GM12878 (cell line): ENCODE results near the gene THSD4. TPM values are rescaled to one million over a fixed set of nuclear protein-coding genes. Genes with fewer than 3 reads are reported as not detected.

Experiments used
- ATAC-seq: fragments of 200-7000 bp; cut with Tn5 transposase; 3 replicates; pipeline ENCODE4 v1.9.1; 2020; ENCODE audit warnings: mild to moderate bottlenecking, moderate library complexity
- BruUV-seq: library from RNA; stranded (reverse); fragments of 400-500 nt; replicated peaks from 2 replicates; lab custom pipeline; 2021; lab: Mats Ljungman, UMichigan
- CTCF ChIA-PET: fragments of 300-600 bp; sonication (Branson Sonifier 250); formaldehyde crosslinking; extraction: SDS; loops from one replicate; lab custom pipeline; 2021; ENCODE audit warnings: inconsistent platforms; lab: Yijun Ruan, JAX
- POLR2A ChIA-PET: fragments of 350-600 bp; formaldehyde crosslinking; extraction: SDS; loops from one replicate; lab custom pipeline; 2021; ENCODE audit warnings: inconsistent platforms; lab: Charles Lee
- RAD21 ChIA-PET: fragments of 300-600 bp; sonication (Branson Sonifier 250); formaldehyde crosslinking; loops from one replicate; lab custom pipeline; 2023; ENCODE audit warnings: antibody characterized with exemption; ENCODE audit not compliant: unreplicated experiment; lab: Charles Lee
- SMC1A ChIA-PET: fragments of 300-600 bp; sonication (Branson Sonifier 250); formaldehyde crosslinking; loops from one replicate; lab custom pipeline; 2023; ENCODE audit not compliant: unreplicated experiment, uncharacterized antibody; lab: Charles Lee
- DNase-seq: peaks from one replicate; pipeline ENCODE4 v3.0.0-alpha.2; 2011; ENCODE audit warnings: low read depth, low spot score
- FAIRE-seq: peaks from 3 replicates; lab custom pipeline; 2011; peaks lifted over from hg19 to GRCh38; lab: Jason Lieb, UNC
- H2AFZ ChIP-seq: 2 replicates; pipeline ENCODE4 v1.6.0; 2011; ENCODE audit warnings: low read depth, low read length, control low read depth; ENCODE audit not compliant: control insufficient read depth
- H3K27ac ChIP-seq: 2 replicates; pipeline ENCODE4 v1.5.1; 2011; ENCODE audit warnings: control low read depth; ENCODE audit not compliant: control insufficient read depth, insufficient read depth
- H3K27me3 ChIP-seq, 2 experiments: replicated peaks in 1 of 2; 2 replicates each; pipeline versions ENCODE4 v1.6.0 to v1.6.1; 2011; ENCODE audit warnings: low read length in 1 of 2; ENCODE audit not compliant: control insufficient read depth in 2 of 2, insufficient read depth in 2 of 2
- H3K36me3 ChIP-seq, 2 experiments: 2 replicates each; pipeline ENCODE4 v1.5.1; 2011; ENCODE audit warnings: low read length in 1 of 2; ENCODE audit not compliant: control insufficient read depth in 2 of 2, insufficient read depth in 2 of 2
- H3K4me1 ChIP-seq: 2 replicates; pipeline ENCODE4 v1.6.1; 2011; ENCODE audit warnings: mild to moderate bottlenecking, low read length, moderate library complexity, mixed read lengths; ENCODE audit not compliant: control insufficient read depth, insufficient read depth
- H3K4me2 ChIP-seq: 2 replicates; pipeline ENCODE4 v1.6.0; 2011; ENCODE audit warnings: control low read depth; ENCODE audit not compliant: control insufficient read depth, insufficient read depth
- H3K4me3 ChIP-seq: fragments of 200-600 bp; sonication (generic); 2 replicates; pipeline ENCODE4 v1.5.1; 2016
- H3K79me2 ChIP-seq: 2 replicates; pipeline ENCODE4 v1.6.0; 2011; ENCODE audit warnings: low read length; ENCODE audit not compliant: control insufficient read depth, insufficient read depth
- H3K9ac ChIP-seq: 2 replicates; pipeline ENCODE4 v1.8.0; 2011; ENCODE audit warnings: low read length, control low read depth, mixed read lengths; ENCODE audit not compliant: control insufficient read depth, insufficient read depth
- H3K9me3 ChIP-seq: replicated peaks from 3 replicates; pipeline ENCODE4 v1.5.1; 2011; ENCODE audit warnings: mild to moderate bottlenecking, low read length; ENCODE audit not compliant: control insufficient read depth, insufficient read depth
- H4K20me1 ChIP-seq: 2 replicates; pipeline ENCODE4 v1.6.0; 2011; ENCODE audit not compliant: control insufficient read depth, insufficient read depth
- BCL11A ChIP-seq: IDR thresholded peaks from 2 replicates; pipeline ENCODE4 v1.6.1; 2011; ENCODE audit warnings: low read depth, low read length
- ESRRA ChIP-seq: IDR thresholded peaks from 2 replicates; pipeline ENCODE4 v1.6.1; 2012; ENCODE audit warnings: mild to moderate bottlenecking, low read length, improper control_type of control experiment
- HCFC1 ChIP-seq: fragments of 150-350 bp; IDR thresholded peaks from 2 replicates; pipeline ENCODE4 v1.6.1; 2014; ENCODE audit warnings: low read length
- LARP7 ChIP-seq: fragments of 450-650 bp; IDR thresholded peaks from 2 replicates; pipeline ENCODE4 v1.6.1; 2017; ENCODE audit warnings: mild to moderate bottlenecking
- NFXL1 ChIP-seq: fragments of 450-650 bp; IDR thresholded peaks from 2 replicates; pipeline ENCODE4 v1.6.1; 2017; ENCODE audit warnings: antibody characterized with exemption, mild to moderate bottlenecking, borderline replicate concordance
- PAX5 ChIP-seq: IDR thresholded peaks from 2 replicates; pipeline ENCODE4 v1.6.1; 2011; ENCODE audit warnings: low read depth, low read length, borderline replicate concordance
- PBX3 ChIP-seq: IDR thresholded peaks from 2 replicates; pipeline ENCODE4 v1.6.1; 2011; ENCODE audit warnings: mild to moderate bottlenecking, low read depth, low read length, moderate library complexity; ENCODE audit not compliant: insufficient replicate concordance
- POU2F2 ChIP-seq: IDR thresholded peaks from 3 replicates; pipeline ENCODE4 v1.6.1; 2011; ENCODE audit warnings: low read depth, mild to moderate bottlenecking, low read length, borderline replicate concordance
- ZNF592 ChIP-seq: fragments of 450-650 bp; IDR thresholded peaks from 2 replicates; pipeline ENCODE4 v1.6.1; 2017; ENCODE audit warnings: mild to moderate bottlenecking, moderate library complexity
- WGBS: methylation state at CpG from one replicate; pipeline ENCODE4 v1.1.6; 2016; ENCODE audit warnings: low lambda C conversion rate; ENCODE audit not compliant: insufficient replicate concordance, insufficient coverage; ENCODE audit errors: missing lambda C conversion rate; 5-methylcytosine and 5-hydroxymethylcytosine counted together
- in situ Hi-C: fragments of 300-500 bp; cut with MboI; formaldehyde crosslinking; loops from 9 replicates; pipeline ENCODE4 v1.14.3; 2018; ENCODE audit warnings: mixed read lengths
- intact Hi-C: fragments of 100-400 bp; cut with micrococcal nuclease; formaldehyde crosslinking; loops from one replicate; pipeline ENCODE4 v1.14.2; 2022; ENCODE audit not compliant: unreplicated experiment
- polyA plus RNA-seq, 11 experiments: library from polyadenylated mRNA; depleted of rRNA in 4 of 11; unstranded in 6 of 11; stranded (reverse) in 5 of 11; fragments of >200 nt; fragmentation: Nextera tagmentation in 4 of 11; fragmentation: Illumina TruSeq in 1 of 11; extraction: Ambion mirVana in 4 of 11; extraction: Trizol in 1 of 11; gene quantifications; 1 replicate in 1 of 11; 2 replicates in 10 of 11; pipeline versions ENCODE4 v1.2.1 to v1.2.3, GENCODE V29; 2011 to 2016; ENCODE audit warnings: inconsistent platforms in 2 of 11, missing spikeins in 2 of 11, low read depth in 1 of 11
- total RNA-seq, 4 experiments: library from RNA; depleted of rRNA in 3 of 4; stranded (reverse); fragments of >200 nt in 3 of 4; fragmentation: Illumina TruSeq in 1 of 4; extraction: Trizol in 1 of 4; gene quantifications; 2 replicates each; pipeline versions ENCODE4 v1.2.1 to v1.2.3, GENCODE V29; 2013 to 2021
- TF ChIP-seq, protein P1 (sequence below): fragments of 450-650 bp; IDR thresholded peaks from 2 replicates; pipeline ENCODE4 v1.6.1; 2017; ENCODE audit warnings: mild to moderate bottlenecking
- TF ChIP-seq, protein P2 (sequence below): fragments of 450-650 bp; IDR thresholded peaks from 2 replicates; pipeline ENCODE4 v1.6.1; 2018; ENCODE audit warnings: mild to moderate bottlenecking, low read depth, moderate library complexity; ENCODE audit not compliant: partially characterized antibody

THSD4 gene
- total and polyA plus RNA-seq, 10 of the 15 experiments (the other 5 are each of a cell fraction or from before 2014, with no cell fraction given) = 0.04 to 0.13 (median 0.05) TPM; not detected in 7

- ChIA-PET SMC1A (interaction anchor here (0.6 kb wide), 1 partner anchor 165 kb away, joined by 3 read pairs; no protein-coding TSS in a partner anchor), POLR2A (interaction anchor here (0.6 kb wide), 1 partner anchor 1424 kb away, joined by 4 read pairs; no protein-coding TSS in a partner anchor), CTCF (no interaction called here), RAD21 (no interaction called here)
- ATAC-seq = no peak
- H3K4me1 ChIP-seq = no peaks in the 10 kb centered on the region
- H3K79me2 ChIP-seq = no peaks in the 10 kb centered on the region
- no peak overlapping the region for H3K4me3 ChIP-seq
- H3K27me3 ChIP-seq = peaks cover 0 to 13% of the 10 kb centered on the region in 2 experiments; a peak in 2 of 4 replicates
- in situ Hi-C loops (no loop called here), intact Hi-C loops (no loop called here)
- H3K9me3 ChIP-seq = no peaks in the 10 kb centered on the region; the same call in 2 of the 3 replicates
- WGBS = 28% methylated on average over 1 of the region's 1 CpG
- no peak overlapping the region for H3K27ac ChIP-seq
- BruUV-seq = no TSS peak
- no peak overlapping the region for H2AFZ ChIP-seq
- no peak overlapping the region for H3K4me2 ChIP-seq
- no peaks in the 10 kb centered on the region for H3K36me3 ChIP-seq
- no peak overlapping the region for H3K9ac ChIP-seq
- no peak for DNase-seq
- FAIRE-seq = no peak
- no peaks in the 10 kb centered on the region for H4K20me1 ChIP-seq
- TF ChIP-seq ZNF592 = no peak
- TF ChIP-seq, protein P1, sequence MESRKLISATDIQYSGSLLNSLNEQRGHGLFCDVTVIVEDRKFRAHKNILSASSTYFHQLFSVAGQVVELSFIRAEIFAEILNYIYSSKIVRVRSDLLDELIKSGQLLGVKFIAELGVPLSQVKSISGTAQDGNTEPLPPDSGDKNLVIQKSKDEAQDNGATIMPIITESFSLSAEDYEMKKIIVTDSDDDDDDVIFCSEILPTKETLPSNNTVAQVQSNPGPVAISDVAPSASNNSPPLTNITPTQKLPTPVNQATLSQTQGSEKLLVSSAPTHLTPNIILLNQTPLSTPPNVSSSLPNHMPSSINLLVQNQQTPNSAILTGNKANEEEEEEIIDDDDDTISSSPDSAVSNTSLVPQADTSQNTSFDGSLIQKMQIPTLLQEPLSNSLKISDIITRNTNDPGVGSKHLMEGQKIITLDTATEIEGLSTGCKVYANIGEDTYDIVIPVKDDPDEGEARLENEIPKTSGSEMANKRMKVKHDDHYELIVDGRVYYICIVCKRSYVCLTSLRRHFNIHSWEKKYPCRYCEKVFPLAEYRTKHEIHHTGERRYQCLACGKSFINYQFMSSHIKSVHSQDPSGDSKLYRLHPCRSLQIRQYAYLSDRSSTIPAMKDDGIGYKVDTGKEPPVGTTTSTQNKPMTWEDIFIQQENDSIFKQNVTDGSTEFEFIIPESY = no peak
- TF ChIP-seq PBX3 = no peak
- no peak for TF ChIP-seq HCFC1
- TF ChIP-seq BCL11A = no peak
- TF ChIP-seq NFXL1 = no peak
- TF ChIP-seq ESRRA = no peak
- TF ChIP-seq, protein P2, sequence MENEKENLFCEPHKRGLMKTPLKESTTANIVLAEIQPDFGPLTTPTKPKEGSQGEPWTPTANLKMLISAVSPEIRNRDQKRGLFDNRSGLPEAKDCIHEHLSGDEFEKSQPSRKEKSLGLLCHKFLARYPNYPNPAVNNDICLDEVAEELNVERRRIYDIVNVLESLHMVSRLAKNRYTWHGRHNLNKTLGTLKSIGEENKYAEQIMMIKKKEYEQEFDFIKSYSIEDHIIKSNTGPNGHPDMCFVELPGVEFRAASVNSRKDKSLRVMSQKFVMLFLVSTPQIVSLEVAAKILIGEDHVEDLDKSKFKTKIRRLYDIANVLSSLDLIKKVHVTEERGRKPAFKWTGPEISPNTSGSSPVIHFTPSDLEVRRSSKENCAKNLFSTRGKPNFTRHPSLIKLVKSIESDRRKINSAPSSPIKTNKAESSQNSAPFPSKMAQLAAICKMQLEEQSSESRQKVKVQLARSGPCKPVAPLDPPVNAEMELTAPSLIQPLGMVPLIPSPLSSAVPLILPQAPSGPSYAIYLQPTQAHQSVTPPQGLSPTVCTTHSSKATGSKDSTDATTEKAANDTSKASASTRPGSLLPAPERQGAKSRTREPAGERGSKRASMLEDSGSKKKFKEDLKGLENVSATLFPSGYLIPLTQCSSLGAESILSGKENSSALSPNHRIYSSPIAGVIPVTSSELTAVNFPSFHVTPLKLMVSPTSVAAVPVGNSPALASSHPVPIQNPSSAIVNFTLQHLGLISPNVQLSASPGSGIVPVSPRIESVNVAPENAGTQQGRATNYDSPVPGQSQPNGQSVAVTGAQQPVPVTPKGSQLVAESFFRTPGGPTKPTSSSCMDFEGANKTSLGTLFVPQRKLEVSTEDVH = no peak
- TF ChIP-seq POU2F2 = no peak
- no peak for TF ChIP-seq PAX5
- no peak for TF ChIP-seq LARP7
Observed at GRCh38 chr15:71529361-71529760, 414.1 kb downstream of the THSD4 start.
